ENCODE data around the gene ACTR10.

The ACTR10 gene

DNA sequence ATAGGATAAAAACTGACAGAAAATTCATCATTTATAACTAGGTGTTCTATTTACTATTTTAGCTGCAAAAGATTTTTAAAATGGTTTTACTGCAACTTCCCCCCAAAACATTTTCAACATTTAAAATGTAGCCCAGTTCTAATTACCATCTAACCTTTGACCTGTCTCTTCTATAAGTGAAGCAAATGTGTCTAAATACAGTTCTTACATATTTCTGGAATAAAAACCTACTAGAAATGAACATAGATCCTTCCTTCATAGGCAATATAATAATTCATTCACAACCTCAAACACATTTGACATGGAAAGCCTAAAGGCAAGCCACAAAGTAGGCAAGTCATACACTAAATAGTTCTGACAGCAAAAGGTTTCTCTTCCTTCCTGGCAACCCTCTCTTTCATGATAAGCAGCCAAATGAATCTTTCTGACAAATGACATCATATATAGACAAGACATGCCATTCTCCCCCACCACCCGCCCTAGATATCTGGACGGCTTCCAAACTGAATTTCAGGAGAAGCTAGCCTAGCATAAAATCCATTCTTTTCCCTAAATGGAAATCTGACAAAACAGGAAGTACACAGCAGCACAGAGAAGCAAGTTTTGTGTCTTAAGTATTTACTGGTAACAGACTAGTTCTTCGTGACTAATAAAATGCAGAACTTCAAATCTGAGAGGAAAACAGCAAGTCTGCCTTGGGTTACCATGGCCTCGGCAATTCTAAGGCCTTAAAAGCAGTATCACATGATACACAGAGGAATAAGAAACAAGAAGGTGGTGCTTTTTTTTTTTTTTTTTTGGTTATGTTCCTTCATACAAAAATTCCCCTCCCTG lies 81.2 kb downstream of the ACTR10 start:
- DNase-seq (ENCODE audit: low read depth, low spot score) = peak; percentile 91

- no peak for DNase-seq (ENCODE audit: low read depth, low spot score)
Measured at GRCh38 chr14:58281969-58282368, 82.0 kb downstream of the ACTR10 start.

DNA sequence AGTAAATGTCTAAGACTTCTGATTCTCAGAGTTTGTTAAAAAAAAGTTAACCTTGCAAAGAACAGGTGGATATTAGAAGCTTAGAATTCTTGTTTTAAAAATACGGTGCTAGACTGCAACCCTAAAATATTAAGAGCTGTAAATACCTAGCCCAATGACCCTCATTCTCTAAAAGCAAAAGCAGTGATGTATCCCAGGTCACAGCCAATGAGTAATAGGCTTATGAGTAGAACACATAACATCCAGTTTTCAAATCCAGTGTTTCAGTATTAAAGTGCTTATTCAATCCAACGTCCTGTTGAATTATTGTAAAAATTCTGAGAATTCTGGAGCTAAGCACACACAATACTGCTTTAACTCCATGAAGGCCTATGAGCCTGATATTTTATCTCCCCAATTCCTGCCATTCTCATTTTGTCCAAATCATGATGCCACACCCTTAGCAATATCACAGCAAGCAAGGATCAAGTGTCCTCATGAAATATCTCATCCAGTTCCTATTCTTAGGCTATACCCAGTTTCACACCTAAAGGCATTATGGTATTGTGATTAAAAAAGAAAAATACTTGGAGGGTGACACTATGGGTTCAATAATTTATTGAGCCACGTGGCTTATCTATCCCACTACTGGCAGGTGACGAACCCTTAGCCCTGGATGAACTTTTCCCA lies 83.1 kb downstream of the ACTR10 start:
- no peak for DNase-seq (ENCODE audit: low read depth, low spot score)

GRCh38 chr14:58283730-58284129 lies 83.8 kb downstream of the ACTR10 start:
- DNase-seq (ENCODE audit: low read depth, low spot score) = no peak

DNA sequence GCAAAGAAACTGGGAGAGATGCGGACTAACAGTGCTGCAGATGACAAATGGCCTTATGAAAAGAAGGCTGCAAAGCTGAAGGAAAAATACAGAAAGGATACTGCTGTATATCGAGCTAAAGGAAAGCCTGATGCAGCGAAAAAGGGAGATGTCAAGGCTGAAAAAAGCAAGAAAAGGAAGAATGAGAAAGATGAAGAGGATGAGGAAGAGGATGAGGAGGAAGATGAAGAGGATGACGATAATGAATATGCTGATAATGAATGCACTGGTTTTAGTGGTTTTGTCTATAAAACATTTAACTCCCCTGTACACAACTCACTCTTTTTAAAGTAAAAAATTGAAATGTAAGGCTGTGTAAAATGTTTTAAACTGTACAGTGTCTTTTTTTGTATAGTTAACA lies 85.2 kb downstream of the ACTR10 start:
- DNase-seq (ENCODE audit: low read depth, low spot score) = no peak

Measured in astrocyte of the hippocampus (primary cell).